GM19324 (cell line): Measurements from ENCODE around the gene UMAD1.
"Not testable (repeated sequence)": the region's sequence is repeated elsewhere in the genome, so short reads cannot be mapped to it uniquely, and the experiment has no call there.

ENCODE experiments used
- ATAC-seq: cut with Tn5 transposase; IDR thresholded peaks from one replicate; pipeline ENCODE4 v1.9.1; 2021; ENCODE audit warnings: mild to moderate bottlenecking, moderate library complexity; ENCODE audit not compliant: unreplicated experiment, low FRiP score

Gene UMAD1

DNA sequence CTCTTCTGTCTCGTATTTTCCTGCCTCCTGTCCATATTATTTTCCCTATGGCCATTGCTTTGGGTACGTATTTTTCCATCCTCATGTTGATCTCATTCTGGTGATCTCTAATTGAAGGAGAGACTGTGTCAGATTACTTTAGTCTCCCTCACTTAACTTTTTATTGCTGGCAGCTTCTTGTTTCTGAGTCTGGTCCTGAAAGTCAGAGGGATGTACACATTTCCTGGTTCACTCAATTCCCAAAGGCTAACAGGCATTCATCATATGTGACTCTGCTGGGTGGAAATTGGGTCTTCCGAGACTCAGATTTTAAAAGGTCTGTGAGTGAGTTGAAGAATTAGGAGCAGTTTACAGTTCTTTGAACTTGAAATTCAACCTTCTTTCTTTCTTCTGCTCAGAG, 10.9 kb downstream of the UMAD1 start:
- ATAC-seq, result no peak

DNA sequence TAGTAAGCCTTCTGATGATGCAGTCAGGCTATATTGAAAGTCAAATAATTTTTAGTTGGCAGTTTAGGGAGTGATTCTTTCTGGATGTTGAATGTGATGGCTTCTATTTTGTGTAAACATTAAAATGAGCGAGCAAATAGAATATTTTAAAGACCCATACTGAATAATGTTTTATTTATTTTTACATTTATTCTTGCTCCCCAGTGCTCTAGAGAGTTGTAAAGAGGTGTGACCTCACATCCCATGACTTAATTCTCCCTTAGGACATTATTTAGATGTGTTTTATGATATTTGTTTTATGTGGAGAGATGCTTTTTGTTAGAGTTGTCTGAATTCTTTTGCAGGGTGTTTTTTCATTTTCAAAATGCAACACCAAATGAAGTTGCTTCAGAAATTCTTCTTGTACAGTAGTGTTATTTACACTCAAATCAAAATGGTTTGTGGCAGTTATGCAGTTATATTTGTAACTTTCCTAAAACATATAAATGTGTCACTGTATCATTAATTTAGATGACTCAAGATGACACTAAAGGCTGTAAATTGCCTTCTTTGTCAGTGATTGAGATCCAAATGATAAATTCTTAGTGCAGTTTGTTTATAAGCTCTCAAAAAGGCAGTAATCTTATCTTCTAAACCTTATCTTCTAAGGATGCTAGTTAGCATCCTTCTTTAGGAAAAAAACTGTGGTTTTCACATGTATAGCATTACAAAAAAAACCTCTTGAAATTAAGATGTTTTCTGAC, 12.4 kb downstream of the UMAD1 start:
- ATAC-seq, result no peak

DNA sequence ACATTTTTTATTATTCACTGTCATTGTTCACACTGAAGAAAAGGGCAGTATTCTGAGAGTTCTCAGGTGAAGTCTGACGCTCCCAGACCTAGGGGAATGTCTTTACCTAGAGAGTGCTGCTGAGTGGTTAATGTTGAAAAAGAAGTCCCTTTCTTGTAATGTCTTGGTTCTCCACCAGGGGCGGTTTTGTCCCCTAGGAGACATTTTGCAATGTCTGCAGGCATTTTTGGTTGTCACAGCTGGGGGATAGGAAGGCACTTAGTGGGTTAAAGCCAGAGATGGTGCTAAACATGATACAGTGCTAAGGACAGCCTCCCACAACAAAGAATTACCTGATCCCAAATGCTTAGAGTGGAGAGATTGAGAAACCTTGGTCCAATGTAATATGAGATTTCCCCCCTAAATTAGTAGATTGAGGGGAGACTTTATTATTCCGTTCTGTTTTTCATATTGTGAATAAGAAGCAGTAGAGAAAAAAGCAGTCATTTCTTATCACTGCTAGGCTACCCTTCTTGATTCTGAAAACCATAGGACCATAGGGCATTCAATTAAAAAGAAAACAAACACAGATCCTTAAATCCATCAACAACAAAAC, 13.1 kb downstream of the UMAD1 start:
- ATAC-seq, result no peak

DNA sequence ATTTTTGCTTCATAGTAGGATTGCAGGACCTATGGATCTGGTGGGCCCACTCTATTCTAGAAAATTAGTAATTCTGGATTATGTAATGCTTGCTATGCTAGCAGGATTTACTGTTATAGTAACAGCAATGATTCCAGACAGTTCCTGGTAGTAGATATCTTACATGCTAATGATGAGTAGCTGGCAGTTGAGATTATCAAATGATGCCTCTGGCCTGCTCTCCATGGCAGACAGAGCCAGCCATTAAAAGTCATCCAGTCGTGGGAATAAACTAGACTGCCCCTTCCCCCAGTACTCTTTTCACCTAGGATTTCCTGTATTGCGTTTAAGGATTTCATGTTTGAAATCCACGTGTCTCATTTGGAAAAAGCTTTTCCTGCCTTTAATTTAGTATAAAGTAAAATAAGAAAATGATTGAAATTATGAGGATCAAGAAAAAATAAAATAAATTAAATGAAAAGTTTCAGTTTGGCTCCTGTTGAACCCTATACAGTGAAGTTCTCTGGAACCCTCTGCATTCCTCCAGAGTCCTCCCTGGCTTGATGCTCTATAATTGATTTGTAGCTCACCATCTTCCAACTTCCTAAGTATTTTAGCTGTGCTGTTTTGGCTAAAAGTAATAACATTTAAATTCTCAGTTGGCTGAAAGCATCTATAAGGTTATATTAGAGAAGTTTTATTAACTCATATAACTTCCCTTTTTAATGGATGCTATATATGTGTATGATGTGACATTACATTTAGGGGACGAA, 14.6 kb downstream of the UMAD1 start:
- no peak for ATAC-seq

DNA sequence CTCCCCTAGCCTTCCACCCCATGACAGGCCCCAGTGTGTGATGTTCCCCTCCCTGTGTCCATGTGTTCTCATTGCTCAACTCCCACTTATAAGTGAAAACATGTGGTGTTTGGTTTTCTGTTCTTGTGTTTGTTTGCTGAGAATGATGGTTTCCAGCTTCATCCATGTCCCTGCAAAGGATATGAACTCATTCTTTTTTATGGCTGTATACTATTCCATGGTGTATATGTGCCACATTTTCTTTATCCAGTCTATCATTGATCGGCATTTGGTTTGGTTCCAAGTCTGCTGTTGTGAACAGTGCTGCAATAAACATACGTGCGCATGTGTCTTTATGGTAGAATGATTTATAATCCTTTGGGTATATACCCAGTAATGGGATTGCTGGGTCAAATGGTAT, 15.9 kb downstream of the UMAD1 start:
- not testable (repeated sequence) for ATAC-seq

DNA sequence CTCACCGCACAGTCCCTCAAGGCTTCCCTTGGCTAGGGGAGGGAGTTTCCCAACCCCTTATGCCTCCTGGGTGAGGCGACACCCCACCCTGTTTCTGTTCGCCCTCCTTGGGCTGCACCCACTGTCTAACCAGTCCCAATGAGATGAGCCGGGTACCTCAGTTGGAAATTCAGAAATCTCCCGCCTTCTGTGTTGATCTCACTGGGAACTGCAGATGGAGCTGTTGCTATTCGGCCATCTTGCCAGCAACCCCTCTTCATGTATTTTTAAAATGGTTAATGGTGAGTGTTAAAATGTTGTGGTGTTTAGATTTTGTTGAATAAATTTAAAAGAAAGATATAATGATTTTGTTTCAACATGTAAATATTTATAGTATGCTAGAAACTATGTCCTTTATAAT, 22.0 kb downstream of the UMAD1 start:
- ATAC-seq, result no peak

DNA sequence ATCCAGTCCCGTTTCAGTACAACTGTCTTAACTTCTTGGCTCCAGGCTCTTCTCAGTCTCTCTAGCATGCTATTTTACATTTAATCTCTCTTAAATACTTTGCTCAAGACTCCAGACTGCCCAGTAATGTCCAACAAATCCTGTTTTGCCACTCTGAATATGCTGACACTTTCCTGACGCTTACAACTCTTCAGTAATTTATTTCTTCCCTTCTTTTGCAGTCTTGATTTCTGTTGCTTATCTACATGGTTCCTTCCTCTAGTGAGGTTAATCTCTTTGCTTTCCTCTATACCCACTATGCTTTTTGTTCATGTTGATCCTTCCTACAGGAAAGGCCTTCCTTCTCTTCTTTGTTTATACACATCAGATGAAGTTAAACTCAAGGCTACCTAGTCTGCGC, 23.7 kb downstream of the UMAD1 start:
- ATAC-seq, result no peak

DNA sequence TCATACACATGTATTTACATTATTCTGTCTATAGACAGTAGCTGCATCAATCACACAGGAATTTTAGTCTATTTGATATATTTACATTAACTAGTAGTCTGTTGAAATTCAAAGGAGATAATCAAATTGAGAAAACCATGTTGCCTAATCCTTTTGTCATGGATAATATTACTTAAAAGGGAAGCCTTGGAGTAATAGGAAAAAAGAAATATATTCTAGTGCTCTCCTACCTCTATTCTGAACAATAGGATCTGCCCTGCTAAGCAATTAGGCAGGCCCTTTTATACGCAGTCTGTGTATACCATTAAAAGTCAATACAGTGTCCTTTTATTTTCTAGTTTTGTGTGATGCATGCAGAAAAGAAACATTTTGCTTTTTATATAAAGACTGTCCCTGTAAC, 24.5 kb downstream of the UMAD1 start:
- no peak for ATAC-seq

DNA sequence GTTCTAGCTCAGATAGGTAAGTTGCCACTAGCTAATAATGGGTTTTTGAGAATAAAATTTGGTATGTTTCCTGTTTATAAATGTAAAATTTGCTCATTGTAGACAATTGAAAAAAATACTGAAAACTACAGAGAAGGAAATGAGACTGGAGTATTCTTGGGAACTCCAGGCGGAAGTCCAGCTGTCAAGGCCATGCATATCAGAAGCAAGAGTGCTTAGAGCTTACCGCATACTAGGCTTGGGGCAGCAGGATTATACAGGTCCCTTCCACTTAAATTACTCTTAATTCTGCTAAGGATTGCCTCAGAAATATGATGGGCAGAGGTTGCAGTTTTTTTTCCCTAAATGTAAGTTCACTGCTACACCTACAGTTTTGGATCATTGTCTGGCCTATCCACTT, 26.6 kb downstream of the UMAD1 start:
- no peak for ATAC-seq

DNA sequence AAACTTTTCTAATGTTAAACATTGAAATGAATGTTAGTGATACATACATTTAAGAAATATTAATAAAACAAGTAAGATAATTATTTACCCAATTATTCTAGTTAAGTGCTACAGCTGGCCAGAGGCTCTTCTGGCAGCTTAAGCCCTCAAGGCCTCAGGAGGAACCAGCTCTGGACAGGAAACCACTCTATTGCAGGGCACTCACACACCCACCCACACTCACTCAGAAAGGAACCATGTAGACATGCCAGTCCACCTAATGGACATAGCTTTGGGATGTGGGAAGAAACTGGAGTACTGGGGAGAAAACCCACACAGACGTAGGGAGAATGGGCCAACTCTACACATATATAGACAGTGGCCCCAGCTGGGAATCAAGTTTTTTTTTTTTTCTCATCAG, 28.2 kb downstream of the UMAD1 start:
- ATAC-seq, result no peak

DNA sequence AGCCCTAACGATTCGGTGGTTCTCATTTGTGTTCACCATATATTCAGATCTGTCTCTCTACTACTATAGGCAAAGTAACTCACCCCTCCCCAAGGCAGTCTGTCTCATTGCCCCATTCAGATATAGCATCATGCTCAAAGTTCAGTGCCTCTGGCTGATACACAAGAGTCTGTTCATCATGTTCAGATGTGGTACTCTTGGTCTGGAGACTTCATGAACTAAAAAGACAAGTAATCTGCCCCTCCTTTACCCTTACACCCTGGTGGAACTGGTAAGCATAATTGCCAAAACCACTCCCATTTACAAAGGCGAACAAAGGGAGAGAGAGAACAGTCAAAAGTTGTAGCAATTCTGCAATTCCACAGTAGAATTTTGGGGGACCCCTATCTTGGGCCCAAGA, 29.9 kb downstream of the UMAD1 start:
- ATAC-seq, result no peak

DNA sequence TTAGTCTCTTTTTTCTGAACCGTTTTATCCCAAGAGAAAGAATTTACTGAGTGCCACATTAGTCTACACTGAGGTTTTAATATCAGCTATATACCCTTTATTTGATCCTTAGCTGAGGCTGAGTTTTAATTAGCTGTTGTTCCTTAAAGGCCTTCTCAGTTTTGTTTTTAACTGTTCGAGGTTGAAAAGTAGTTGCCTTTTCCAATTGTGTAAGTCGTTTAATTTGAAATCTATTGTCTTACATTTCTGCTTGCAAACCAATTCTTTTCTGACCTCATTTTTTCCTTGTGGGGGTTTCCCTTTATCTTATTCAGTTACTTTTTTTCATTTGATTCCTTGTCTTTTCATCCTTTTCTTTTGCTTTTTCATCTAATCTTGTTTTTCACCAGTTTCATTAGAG, 30.8 kb downstream of the UMAD1 start:
- no peak for ATAC-seq

DNA sequence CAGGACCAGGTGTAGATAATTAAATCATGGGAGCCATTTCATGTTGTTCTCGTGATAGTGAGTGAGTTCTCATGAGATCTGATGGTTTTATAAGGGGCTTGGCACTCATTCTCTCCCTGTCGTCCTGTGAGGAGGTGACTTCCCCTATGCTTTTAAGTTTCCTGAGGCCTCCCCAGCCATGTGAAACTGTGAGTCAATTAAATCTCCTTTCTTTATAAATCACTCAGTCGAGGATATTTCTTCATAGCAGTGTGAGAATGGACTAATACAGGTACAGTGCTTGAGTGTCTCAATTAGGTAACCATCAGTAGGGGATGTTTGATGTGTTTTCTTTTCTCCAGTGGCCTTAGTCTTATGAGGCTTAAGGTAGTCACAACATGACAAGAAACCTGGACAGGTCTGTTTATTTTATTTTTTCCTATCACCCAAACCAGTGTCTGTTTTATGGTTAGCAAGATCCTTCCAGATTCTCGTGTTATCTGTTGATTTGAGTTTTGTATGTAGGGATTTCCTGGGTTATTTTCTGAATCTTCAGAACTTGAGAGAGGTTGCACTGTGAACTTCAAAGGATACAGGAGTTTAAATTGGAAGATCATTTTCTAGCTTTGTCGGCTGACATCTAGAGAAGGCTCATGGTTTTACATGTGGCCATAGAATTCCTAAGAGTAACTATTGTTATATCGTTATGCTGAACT, 32.1 kb downstream of the UMAD1 start:
- no peak for ATAC-seq

DNA sequence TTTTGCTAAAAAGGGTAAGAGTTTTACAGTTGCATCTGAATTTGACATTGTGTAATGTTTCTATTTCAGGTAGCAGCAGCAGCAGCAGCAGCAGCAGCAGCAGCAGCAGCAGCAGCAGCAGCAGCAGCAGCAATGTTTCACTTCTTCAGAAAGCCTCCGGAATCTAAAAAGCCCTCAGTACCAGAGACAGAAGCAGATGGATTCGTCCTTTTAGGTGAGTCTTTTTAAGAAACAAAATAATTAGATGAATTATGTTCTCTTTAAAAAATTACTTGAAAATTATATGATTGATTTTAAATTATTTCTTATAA, 32.6 kb downstream of the UMAD1 start:
- no peak for ATAC-seq

DNA sequence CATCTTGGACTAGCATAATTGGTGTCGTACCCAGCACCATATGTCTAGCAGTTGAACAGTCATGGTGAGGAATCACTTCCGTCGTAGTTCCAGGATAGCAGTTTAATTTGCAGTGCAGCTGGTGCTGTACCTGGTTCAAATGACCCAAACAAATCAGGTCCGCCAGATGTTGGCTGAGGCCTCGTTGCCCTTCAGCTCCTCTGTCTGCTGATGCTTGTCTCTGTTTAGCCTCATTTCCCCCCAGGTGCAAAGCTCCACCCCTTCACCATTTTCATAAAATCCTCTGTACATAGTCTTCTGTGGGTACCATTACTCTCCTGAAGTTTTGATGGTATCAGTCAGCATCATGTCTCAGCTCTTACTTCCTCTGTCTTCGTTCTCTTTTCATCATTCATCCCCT, 35.1 kb downstream of the UMAD1 start:
- no peak for ATAC-seq

DNA sequence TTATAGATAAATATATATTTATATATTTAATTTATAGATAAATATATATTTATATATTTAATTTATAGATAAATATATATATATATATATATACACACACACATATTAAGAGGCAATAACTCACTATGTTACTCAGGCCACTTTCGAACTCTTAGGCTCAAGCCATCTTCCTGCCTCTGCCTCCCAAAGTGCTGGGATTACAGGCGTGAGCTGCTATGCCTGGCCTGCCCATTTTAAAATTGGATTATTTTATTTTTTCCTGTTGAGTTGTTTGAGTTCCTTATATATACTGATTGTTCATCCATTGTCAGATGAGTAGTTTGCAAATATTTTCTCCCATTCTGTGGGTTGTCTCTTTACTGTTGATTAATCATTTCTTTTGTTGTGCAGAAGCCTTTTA, 39.1 kb downstream of the UMAD1 start:
- not testable (repeated sequence) for ATAC-seq

DNA sequence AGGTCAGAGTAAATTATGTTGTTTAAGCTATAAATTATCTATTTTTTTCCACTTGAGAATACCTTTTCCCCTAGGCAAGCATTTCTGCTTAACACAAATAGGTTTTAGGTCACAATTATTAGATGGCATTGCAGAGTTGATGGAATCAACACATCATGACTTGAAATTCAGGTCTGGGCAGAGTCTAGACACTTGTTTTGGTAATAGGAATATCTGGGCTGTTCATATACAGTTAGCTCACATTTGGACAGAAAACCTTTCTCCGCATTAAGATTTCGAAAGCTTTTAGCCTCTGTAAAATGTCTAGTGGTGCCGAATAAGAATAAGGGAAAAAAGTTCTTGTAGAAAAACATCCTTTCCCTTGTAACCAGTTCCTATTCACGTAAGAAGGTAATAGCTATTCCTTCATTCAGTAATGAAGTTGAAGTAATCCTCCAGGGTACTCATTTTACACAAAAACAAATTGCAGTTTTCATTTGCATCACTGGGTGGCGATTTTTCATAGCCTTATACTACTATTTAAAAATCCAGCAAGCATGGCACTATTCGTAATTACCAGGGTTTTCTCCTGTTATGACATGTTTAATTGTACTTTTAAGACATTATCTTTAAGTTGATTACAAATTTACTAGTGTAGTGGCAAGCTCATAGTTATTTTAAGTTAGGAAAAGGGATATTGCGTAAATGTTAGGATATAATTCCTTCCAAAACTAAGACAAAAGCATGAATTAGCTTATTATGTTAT, 40.8 kb downstream of the UMAD1 start:
- ATAC-seq, result peak; percentile 68

DNA sequence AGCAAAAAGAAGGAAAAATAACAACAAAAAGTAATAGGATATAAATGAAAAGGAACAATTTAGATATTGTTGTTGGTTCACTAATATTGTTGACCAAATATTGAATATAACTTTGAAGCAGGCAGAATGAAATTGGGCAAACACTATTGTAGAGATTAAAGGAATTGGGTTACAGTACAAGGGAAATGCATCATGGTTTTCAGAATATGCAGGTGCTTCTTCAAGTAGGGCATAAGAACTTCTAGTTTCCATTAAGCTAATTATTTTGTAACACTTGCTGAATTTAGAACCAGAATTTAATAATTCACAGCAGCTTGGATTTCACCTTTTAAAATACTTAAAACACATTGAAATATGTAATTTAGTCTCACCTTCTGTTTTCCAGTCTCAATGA, 41.4 kb downstream of the UMAD1 start:
- no peak for ATAC-seq

DNA sequence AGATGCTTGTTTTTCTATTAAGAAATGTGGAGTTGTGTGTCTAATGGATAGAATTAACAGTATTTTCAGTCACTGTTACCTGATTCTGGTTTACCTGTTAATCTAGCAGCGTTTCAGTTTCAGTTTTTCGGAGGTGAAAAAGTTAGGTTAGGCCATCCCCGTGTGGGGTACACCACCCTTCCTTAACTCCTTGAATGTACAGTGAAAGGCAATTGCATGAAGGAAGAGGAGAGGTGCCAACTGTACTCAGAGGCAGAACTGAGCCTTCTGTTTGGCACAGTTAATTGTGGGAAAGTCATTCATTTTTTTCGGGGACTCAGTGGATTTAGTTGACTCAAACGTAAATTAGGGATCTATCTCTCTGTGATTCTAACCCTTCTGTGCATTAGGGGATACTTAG, 42.3 kb downstream of the UMAD1 start:
- no peak for ATAC-seq

DNA sequence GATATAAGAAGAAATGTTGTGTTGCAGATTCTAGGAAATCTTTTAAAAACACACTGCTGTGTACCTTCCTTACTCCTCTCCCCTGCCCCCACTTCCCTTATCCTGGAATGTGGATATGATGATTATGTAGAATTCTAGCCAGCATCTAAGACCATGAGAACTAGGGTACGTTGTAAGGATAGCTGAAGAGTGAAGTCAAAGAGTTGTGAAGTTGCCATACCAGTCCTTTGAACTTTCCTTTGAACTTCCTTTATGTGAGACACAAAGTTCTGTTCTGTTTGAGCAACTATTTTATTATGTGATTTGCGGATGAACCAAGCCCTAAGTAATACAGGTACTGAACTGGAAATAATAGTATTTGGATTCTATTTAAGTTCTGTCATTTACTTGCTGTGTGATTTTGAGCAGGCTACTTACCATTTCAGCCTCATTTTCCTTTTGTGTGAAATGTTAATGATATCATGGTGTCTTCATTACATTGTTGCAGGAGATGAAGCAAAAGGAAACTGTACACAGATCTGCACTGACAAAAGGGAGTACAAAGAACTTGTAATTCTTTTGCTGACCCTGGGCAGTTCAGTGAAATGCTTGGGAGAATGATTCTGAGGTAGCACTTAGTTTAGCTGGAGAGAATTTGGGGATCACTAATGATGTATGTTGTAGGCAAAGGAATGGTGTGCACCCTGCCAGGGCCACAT, 46.4 kb downstream of the UMAD1 start:
- no peak for ATAC-seq
